ENCODE data around the gene DISP3. TPM values are rescaled to one million over a fixed set of nuclear protein-coding genes. Genes with fewer than 3 reads are reported as not detected.

The DISP3 gene
- polyA plus RNA-seq, 3 donors = 0.01 TPM; not detected in 2

DNA sequence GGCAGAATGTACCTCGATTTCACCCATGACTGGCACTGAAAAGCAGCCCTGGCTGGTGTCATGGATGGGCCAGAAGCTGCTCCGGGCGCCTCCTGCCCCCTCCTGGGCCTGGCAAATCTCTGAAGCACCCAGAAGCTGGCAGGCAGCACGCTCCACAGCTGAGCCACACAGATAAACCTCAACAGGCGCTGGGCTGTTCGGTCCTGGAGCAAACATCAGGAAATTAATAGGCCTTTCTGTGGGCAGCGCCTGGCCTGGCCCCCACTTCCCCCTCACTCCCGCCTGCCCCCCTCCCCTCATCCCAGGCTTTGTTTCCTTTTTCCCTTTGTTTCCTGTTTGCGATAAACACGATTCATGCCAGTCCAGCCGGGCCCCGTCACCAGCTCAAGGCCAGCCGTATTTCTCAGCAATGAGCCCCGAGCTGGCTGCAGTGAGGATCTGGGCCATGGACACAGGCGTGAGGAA lies 20.1 kb upstream of the DISP3 start:
- DNase-seq = no peak
- Histone ChIP-seq H3K27ac (ENCODE audit: low read depth in 1 of 2, low read length in 2 of 2) (no peak overlapping the region), H4K20me1 (ENCODE audit: insufficient read depth, low read length) (no peaks in the 10 kb centered on the region), H3K4me3 (replicated peaks in 1 of 3; ENCODE audit: low read depth in 2 of 3, low read length in 3 of 3) (no peak overlapping the region), H2AFZ (ENCODE audit: insufficient read depth, low read depth, low read length, poor library complexity, severe bottlenecking) (no peak overlapping the region), H3K36me3 (replicated peaks in 1 of 2; ENCODE audit: control insufficient read depth in 1 of 2, insufficient read depth in 2 of 2, low read length in 2 of 2) (no peaks in the 10 kb centered on the region), H3K27me3 (ENCODE audit: control insufficient read depth in 2 of 2, insufficient read depth in 2 of 2, low read length in 2 of 2) (peaks cover 0 to 3% of the 10 kb centered on the region in 2 donors), H3K9ac (ENCODE audit: insufficient read depth, low read length, poor library complexity, severe bottlenecking) (no peak overlapping the region), H3K4me2 (replicated peaks; ENCODE audit: extremely low read depth, low read length, poor library complexity, severe bottlenecking) (no peak overlapping the region), H3K79me2 (ENCODE audit: insufficient read depth, low read length) (no peaks in the 10 kb centered on the region), H3K9me3 (replicated peaks in 1 of 2; ENCODE audit: control insufficient read depth in 1 of 2, insufficient read depth in 1 of 2, low read length in 2 of 2) (no peaks in the 10 kb centered on the region), H3K4me1 (ENCODE audit: control insufficient read depth in 1 of 2, insufficient read depth in 2 of 2, low read length in 2 of 2) (no peaks in the 10 kb centered on the region)
- H3K4me1 Mint-ChIP-seq = no peaks in the 10 kb centered on the region
- 21% methylated on average over 14 of the region's 15 CpGs for WGBS (ENCODE audit: insufficient coverage)
- intact Hi-C loops (cut with micrococcal nuclease) = no loop called here
- peaks cover 0 to 3% (median 0%) of the 10 kb centered on the region in 7 donors for H3K9me3 Mint-ChIP-seq
- TF ChIP-seq, protein P1, sequence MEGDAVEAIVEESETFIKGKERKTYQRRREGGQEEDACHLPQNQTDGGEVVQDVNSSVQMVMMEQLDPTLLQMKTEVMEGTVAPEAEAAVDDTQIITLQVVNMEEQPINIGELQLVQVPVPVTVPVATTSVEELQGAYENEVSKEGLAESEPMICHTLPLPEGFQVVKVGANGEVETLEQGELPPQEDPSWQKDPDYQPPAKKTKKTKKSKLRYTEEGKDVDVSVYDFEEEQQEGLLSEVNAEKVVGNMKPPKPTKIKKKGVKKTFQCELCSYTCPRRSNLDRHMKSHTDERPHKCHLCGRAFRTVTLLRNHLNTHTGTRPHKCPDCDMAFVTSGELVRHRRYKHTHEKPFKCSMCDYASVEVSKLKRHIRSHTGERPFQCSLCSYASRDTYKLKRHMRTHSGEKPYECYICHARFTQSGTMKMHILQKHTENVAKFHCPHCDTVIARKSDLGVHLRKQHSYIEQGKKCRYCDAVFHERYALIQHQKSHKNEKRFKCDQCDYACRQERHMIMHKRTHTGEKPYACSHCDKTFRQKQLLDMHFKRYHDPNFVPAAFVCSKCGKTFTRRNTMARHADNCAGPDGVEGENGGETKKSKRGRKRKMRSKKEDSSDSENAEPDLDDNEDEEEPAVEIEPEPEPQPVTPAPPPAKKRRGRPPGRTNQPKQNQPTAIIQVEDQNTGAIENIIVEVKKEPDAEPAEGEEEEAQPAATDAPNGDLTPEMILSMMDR (IDR thresholded peaks at IDR 0.05) = no peak
- H3K27me3 Mint-ChIP-seq (ENCODE audit: low read depth in 3 of 3) = peaks cover 6 to 17% (median 11%) of the 10 kb centered on the region in 3 donors
- no peak overlapping the region for H3K4me3 Mint-ChIP-seq
- H3K36me3 Mint-ChIP-seq = no peaks in the 10 kb centered on the region
- H3K27ac Mint-ChIP-seq = no peak overlapping the region

DNA sequence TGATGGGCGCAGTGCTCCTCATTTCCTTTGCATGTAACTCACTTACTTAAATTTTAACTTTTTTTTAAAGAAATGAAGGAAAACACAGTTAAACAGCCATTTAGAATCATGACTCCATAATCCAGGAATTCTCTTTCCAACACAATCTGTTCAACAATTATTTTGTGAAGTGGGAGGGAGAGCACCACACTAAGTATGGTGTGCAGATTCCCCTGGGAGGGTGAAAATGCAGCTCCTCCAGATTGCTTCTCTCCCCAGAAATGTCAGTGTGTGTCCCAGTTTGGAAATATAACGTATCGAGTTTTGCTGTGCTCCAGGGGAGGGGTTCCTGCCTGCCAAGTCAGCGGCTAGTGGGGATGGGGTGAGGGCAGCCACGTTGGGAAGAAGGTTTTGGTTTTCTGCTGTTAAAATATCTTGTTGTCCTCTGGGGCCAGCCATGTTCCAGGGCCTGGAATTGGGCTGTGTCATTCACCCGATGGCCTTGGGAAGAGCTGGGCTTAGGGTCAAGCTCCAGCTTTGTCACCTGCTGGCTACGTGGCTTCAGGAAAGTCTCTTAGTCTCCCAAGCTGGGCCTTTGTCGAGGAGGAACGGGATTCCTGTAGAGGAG lies 17.3 kb upstream of the DISP3 start:
- no peaks in the 10 kb centered on the region for H3K36me3 Mint-ChIP-seq
- H3K9me3 Mint-ChIP-seq = peaks cover 0 to 1% (median 0%) of the 10 kb centered on the region in 7 donors
- no peak overlapping the region for H3K4me2 ChIP-seq (replicated peaks; ENCODE audit: extremely low read depth, low read length, poor library complexity, severe bottlenecking)
- no peaks in the 10 kb centered on the region for H3K4me1 Mint-ChIP-seq
- H3K4me1 ChIP-seq (ENCODE audit: control insufficient read depth in 1 of 2, insufficient read depth in 2 of 2, low read length in 2 of 2) = no peaks in the 10 kb centered on the region
- H3K27me3 ChIP-seq (ENCODE audit: control insufficient read depth in 2 of 2, insufficient read depth in 2 of 2, low read length in 2 of 2) = peaks cover 0 to 3% of the 10 kb centered on the region in 2 donors
- DNase-seq = no peak
- H3K27me3 Mint-ChIP-seq (ENCODE audit: low read depth in 3 of 3) = peaks cover 4 to 11% (median 7%) of the 10 kb centered on the region in 3 donors
- H3K27ac ChIP-seq (ENCODE audit: low read depth in 1 of 2, low read length in 2 of 2) = no peak overlapping the region
- no peaks in the 10 kb centered on the region for H4K20me1 ChIP-seq (ENCODE audit: insufficient read depth, low read length)
- H3K9me3 ChIP-seq (replicated peaks in 1 of 2; ENCODE audit: control insufficient read depth in 1 of 2, insufficient read depth in 1 of 2, low read length in 2 of 2) = no peaks in the 10 kb centered on the region
- no peak overlapping the region for H3K4me3 ChIP-seq (replicated peaks in 1 of 3; ENCODE audit: low read depth in 2 of 3, low read length in 3 of 3)
- H3K36me3 ChIP-seq (replicated peaks in 1 of 2; ENCODE audit: control insufficient read depth in 1 of 2, insufficient read depth in 2 of 2, low read length in 2 of 2) = no peaks in the 10 kb centered on the region
- H3K27ac Mint-ChIP-seq = no peak overlapping the region
- 74% methylated on average over 7 of the region's 9 CpGs for WGBS (ENCODE audit: insufficient coverage)
- no peak overlapping the region for H3K4me3 Mint-ChIP-seq
- H3K9ac ChIP-seq (ENCODE audit: insufficient read depth, low read length, poor library complexity, severe bottlenecking) = no peak overlapping the region
- TF ChIP-seq, protein P1 (IDR thresholded peaks at IDR 0.05) = no peak
- no peaks in the 10 kb centered on the region for H3K79me2 ChIP-seq (ENCODE audit: insufficient read depth, low read length)
- no peak overlapping the region for H2AFZ ChIP-seq (ENCODE audit: insufficient read depth, low read depth, low read length, poor library complexity, severe bottlenecking)
- intact Hi-C loops (cut with micrococcal nuclease) = no loop called here
